Endothelial cell of umbilical vein (primary cell): ENCODE data around the gene EDDM3A. TPM values are rescaled to one million over a fixed set of nuclear protein-coding genes. Genes with fewer than 3 reads are reported as not detected.

Experiments used
- BruUV-seq: library from RNA; stranded (reverse); fragments of 400-500 nt; replicated peaks from 2 replicates; lab custom pipeline; 2021; lab: Mats Ljungman, UMichigan
- CTCF ChIA-PET: fragments of 300-600, 350-600 bp; sonication (Branson Sonifier 250); formaldehyde crosslinking; loops from one replicate; lab custom pipeline; 2021; ENCODE audit warnings: antibody characterized with exemption, inconsistent platforms; lab: Charles Lee
- POLR2A ChIA-PET: fragments of 300-600, 350-600 bp; sonication (Branson Sonifier 250); formaldehyde crosslinking; loops from one replicate; lab custom pipeline; 2021; ENCODE audit warnings: antibody characterized with exemption, inconsistent platforms; lab: Charles Lee
- DNase-seq: peaks from one replicate; pipeline ENCODE4 v3.0.0-alpha.2; 2011; ENCODE audit warnings: low read depth, low spot score
- FAIRE-seq: peaks from 2 replicates; lab custom pipeline; 2011; peaks lifted over from hg19 to GRCh38; lab: Jason Lieb, UNC
- H2AFZ ChIP-seq: 2 replicates; pipeline ENCODE4 v1.6.0; 2012; ENCODE audit warnings: low read depth, low read length, control low read depth, inconsistent platforms
- H3K27ac ChIP-seq: 2 replicates; pipeline ENCODE4 v1.5.1; 2011; ENCODE audit warnings: low read depth, mild to moderate bottlenecking, control low read depth, low read length, moderate library complexity; ENCODE audit not compliant: insufficient read depth
- H3K27me3 ChIP-seq, 2 experiments: 2 replicates each; pipeline versions ENCODE4 v1.6.0 to v1.6.1; 2011; ENCODE audit warnings: low read length in 2 of 2, mixed read lengths in 1 of 2; ENCODE audit not compliant: control insufficient read depth in 2 of 2, insufficient read depth in 2 of 2
- H3K36me3 ChIP-seq, 2 experiments: 2 replicates in 1 of 2; 3 replicates in 1 of 2; pipeline ENCODE4 v1.5.1; 2011; ENCODE audit warnings: low read length in 2 of 2, mild to moderate bottlenecking in 1 of 2, moderate library complexity in 1 of 2; ENCODE audit not compliant: control insufficient read depth in 2 of 2, insufficient read depth in 2 of 2; ENCODE audit errors: extremely low read depth in 1 of 2
- H3K4me1 ChIP-seq: 3 replicates; pipeline ENCODE4 v1.5.1; 2011; ENCODE audit warnings: mild to moderate bottlenecking, low read length; ENCODE audit not compliant: control insufficient read depth, insufficient read depth; ENCODE audit errors: extremely low read depth
- H3K4me2 ChIP-seq: 2 replicates; pipeline ENCODE4 v1.6.1; 2011; ENCODE audit warnings: low read length, control low read depth, mixed read lengths; ENCODE audit not compliant: insufficient read depth
- H3K4me3 ChIP-seq, 3 experiments: fragments of 200-600 bp in 1 of 3; sonication (generic), shearing (Covaris generic) in 1 of 3; replicated peaks in 1 of 3; 2 replicates each; pipeline ENCODE4 v1.5.1; 2011 to 2016; ENCODE audit warnings: control low read depth in 3 of 3, low read length in 3 of 3, mild to moderate bottlenecking in 2 of 3, inconsistent platforms in 1 of 3, low read depth in 1 of 3, moderate library complexity in 1 of 3; ENCODE audit not compliant: insufficient read depth in 1 of 3
- H3K79me2 ChIP-seq: 2 replicates; pipeline ENCODE4 v1.6.0; 2012; ENCODE audit warnings: low read length, inconsistent platforms; ENCODE audit not compliant: control insufficient read depth, insufficient read depth
- H3K9ac ChIP-seq: replicated peaks from 2 replicates; pipeline ENCODE3; 2011; ENCODE audit warnings: low read length, control low read depth; ENCODE audit not compliant: insufficient read depth; ENCODE audit errors: extremely low read depth
- H3K9me1 ChIP-seq: replicated peaks from 3 replicates; pipeline ENCODE4 v1.6.0; 2011; ENCODE audit warnings: mild to moderate bottlenecking, low read length; ENCODE audit not compliant: control insufficient read depth, insufficient read depth; ENCODE audit errors: extremely low read depth
- H3K9me3 ChIP-seq: replicated peaks from 2 replicates; pipeline ENCODE4 v1.5.1; 2012; ENCODE audit warnings: low read length, inconsistent platforms; ENCODE audit not compliant: control insufficient read depth, insufficient read depth
- H4K20me1 ChIP-seq: replicated peaks from 2 replicates; pipeline ENCODE3; 2011; ENCODE audit warnings: mild to moderate bottlenecking, low read length; ENCODE audit not compliant: control insufficient read depth, insufficient read depth; ENCODE audit errors: extremely low read depth
- CTCF ChIP-seq, 2 donors: IDR thresholded peaks; 1 replicate in 1 of 2; 2 replicates in 1 of 2; pipeline ENCODE4 v1.5.1; 2011; ENCODE audit warnings: low read length in 2 of 2, mild to moderate bottlenecking in 2 of 2, moderate library complexity in 2 of 2, control low read depth in 1 of 2, inconsistent platforms in 1 of 2, low read depth in 1 of 2; ENCODE audit not compliant: insufficient read depth in 1 of 2; ENCODE audit errors: extremely low read depth in 1 of 2
- EZH2 ChIP-seq: IDR thresholded peaks from 2 replicates; pipeline ENCODE4 v1.6.1; 2012; ENCODE audit warnings: borderline replicate concordance, low read depth, mild to moderate bottlenecking, moderate library complexity, low read length, inconsistent platforms; ENCODE audit not compliant: severe bottlenecking
- GATA2 ChIP-seq: IDR thresholded peaks from 2 replicates; pipeline ENCODE4 v1.7.0; 2011; ENCODE audit warnings: low read depth, mild to moderate bottlenecking, moderate library complexity, mixed read lengths, low read length; ENCODE audit not compliant: insufficient read length, insufficient read depth
- JUN ChIP-seq: IDR thresholded peaks from 2 replicates; pipeline ENCODE4 v1.6.1; 2011; ENCODE audit warnings: borderline replicate concordance, low read depth; ENCODE audit not compliant: insufficient read length, insufficient read depth
- POLR2A ChIP-seq: IDR thresholded peaks from 2 replicates; pipeline ENCODE4 v1.6.1; 2012; ENCODE audit warnings: low read depth, mild to moderate bottlenecking, control low read depth, low read length
- POLR2AphosphoS5 ChIP-seq: IDR thresholded peaks from 2 replicates; pipeline ENCODE4 v1.6.1; 2012; ENCODE audit warnings: low read depth, mild to moderate bottlenecking, control low read depth, low read length, moderate library complexity; ENCODE audit not compliant: insufficient read depth
- dilution Hi-C: fragments of 300-500 bp; cut with MboI; formaldehyde crosslinking; loops from one replicate; pipeline ENCODE4 v1.15.0; 2019; ENCODE audit warnings: low sequenced_read_pairs; ENCODE audit not compliant: extremely low pct_ligation_motif_present
- intact Hi-C: fragments of 100-400 bp; cut with micrococcal nuclease; formaldehyde crosslinking; loops from one replicate; pipeline ENCODE4 v1.10.0; 2022
- polyA plus RNA-seq, 4 experiments: library from polyadenylated mRNA; depleted of rRNA in 3 of 4; stranded (reverse) in 3 of 4; unstranded in 1 of 4; fragments of >200 nt; gene quantifications; 2 replicates each; pipeline versions ENCODE4 v1.2.1 to v1.2.3, GENCODE V29; 2011 to 2012; ENCODE audit warnings: missing spikeins in 1 of 4
- total RNA-seq: library from RNA; stranded (reverse); gene quantifications from 2 replicates; pipeline ENCODE4 v1.2.3, GENCODE V29; 2021

EDDM3A gene
- total and polyA plus RNA-seq, 2 donors (not counting 3 experiments of a cell fraction or from before 2014, with no cell fraction given), result not detected

- Histone ChIP-seq H3K27me3 (peaks cover 17 to 18% of the 10 kb centered on the region in 2 experiments), H3K4me3 (no peak overlapping the region), H3K27ac (no peak overlapping the region), H3K79me2 (no peaks in the 10 kb centered on the region), H3K4me2 (no peak overlapping the region), H3K4me1 (no peaks in the 10 kb centered on the region), H3K36me3 (no peaks in the 10 kb centered on the region), H3K9ac (no peak overlapping the region), H3K9me3 (no peaks in the 10 kb centered on the region), H4K20me1 (no peaks in the 10 kb centered on the region), H2AFZ (no peak overlapping the region), H3K9me1 (no peaks in the 10 kb centered on the region)
- intact Hi-C loops, result no loop called here
- FAIRE-seq, result no peak
- TF ChIP-seq POLR2A, result no peak
- TF ChIP-seq CTCF (IDR thresholded peaks at IDR 0.05; ENCODE audit: extremely low read depth in 1 of 2, insufficient read depth in 1 of 2, low read depth in 1 of 2, low read length in 2 of 2), result no peak
- no peak for TF ChIP-seq POLR2AphosphoS5
- no peak for TF ChIP-seq JUN
- TF ChIP-seq EZH2, result no peak
- no peak for TF ChIP-seq GATA2
- ChIA-PET POLR2A (no interaction called here), CTCF (interaction anchor here (0.8 to 1.4 kb wide), 2 partner anchors 14 to 26 kb away, joined by 3 to 5 read pairs; no protein-coding TSS in a partner anchor)
- dilution Hi-C loops, result no loop called here
- BruUV-seq, result no TSS peak
- no peak for DNase-seq
Observed at GRCh38 chr14:20732477-20732876, 13.2 kb upstream of the EDDM3A start.
